Panc1 (cell line): ENCODE data around the gene CITED4. TPM values are rescaled to one million over a fixed set of nuclear protein-coding genes. Genes with fewer than 3 reads are reported as not detected.
A peak's percentile ranks its signal among the peaks of the same experiment; 100 is the strongest.

Experiments
- ATAC-seq: fragments of 200-7000 bp; cut with Tn5 transposase; 2 replicates; pipeline ENCODE4 v1.9.1; 2020; ENCODE audit warnings: mild to moderate bottlenecking, moderate library complexity
- BruUV-seq: library from RNA; stranded (reverse); fragments of 400-500 nt; replicated peaks from 2 replicates; lab custom pipeline; 2021; lab: Mats Ljungman, UMichigan
- CTCF ChIA-PET: fragments of 300-600 bp; sonication (Branson Sonifier 250); formaldehyde crosslinking; loops from one replicate; lab custom pipeline; 2022; ENCODE audit warnings: antibody characterized with exemption; lab: Charles Lee
- POLR2A ChIA-PET: fragments of 300-600 bp; sonication (Branson Sonifier 250); formaldehyde crosslinking; loops from one replicate; lab custom pipeline; 2022; ENCODE audit warnings: antibody characterized with exemption; lab: Charles Lee
- DNase-seq: peaks from one replicate; pipeline ENCODE4 v3.0.0-alpha.2; 2010; ENCODE audit warnings: low read depth, low spot score
- H3K27ac ChIP-seq: 2 replicates; pipeline ENCODE4 v1.5.1; 2011; ENCODE audit warnings: mild to moderate bottlenecking, low read length, inconsistent platforms
- H3K27me3 ChIP-seq: fragments of 200-500 bp; sonication (Bioruptor generic); 2 replicates; pipeline ENCODE4 v1.6.0; 2014; ENCODE audit warnings: low read length, inconsistent platforms; ENCODE audit not compliant: control insufficient read depth, insufficient read depth
- H3K36me3 ChIP-seq: fragments of 200-500 bp; sonication (Bioruptor generic); 2 replicates; pipeline ENCODE4 v1.5.1; 2014; ENCODE audit warnings: inconsistent platforms, mild to moderate bottlenecking, low read length, moderate library complexity; ENCODE audit not compliant: control insufficient read depth, insufficient read depth
- H3K4me1 ChIP-seq: 2 replicates; pipeline ENCODE4 v1.5.1; 2011; ENCODE audit warnings: inconsistent platforms, mild to moderate bottlenecking, low read length, moderate library complexity; ENCODE audit not compliant: control insufficient read depth, insufficient read depth
- H3K4me3 ChIP-seq, 2 experiments: 2 replicates each; pipeline ENCODE4 v1.5.1; 2011 to 2012; ENCODE audit warnings: low read depth in 2 of 2, low read length in 2 of 2, mild to moderate bottlenecking in 2 of 2, inconsistent platforms in 1 of 2, moderate library complexity in 1 of 2
- H3K9me3 ChIP-seq: fragments of 200-500 bp; sonication (Bioruptor generic); 2 replicates; pipeline ENCODE4 v1.5.1; 2014; ENCODE audit warnings: low read depth, mild to moderate bottlenecking, inconsistent platforms, low read length, moderate library complexity; ENCODE audit not compliant: control insufficient read depth, insufficient read depth
- POLR2AphosphoS5 ChIP-seq: IDR thresholded peaks from 2 replicates; pipeline ENCODE4 v1.6.1; 2012; ENCODE audit warnings: mild to moderate bottlenecking, low read depth, low read length, moderate library complexity
- SIN3A ChIP-seq: IDR thresholded peaks from 2 replicates; pipeline ENCODE4 v1.6.1; 2012; ENCODE audit warnings: low read depth, mild to moderate bottlenecking, low read length, moderate library complexity, borderline replicate concordance; ENCODE audit not compliant: insufficient read depth
- TCF7L2 ChIP-seq: IDR thresholded peaks from 2 replicates; pipeline ENCODE4 v1.6.1; 2011; ENCODE audit warnings: mild to moderate bottlenecking, low read depth, low read length, inconsistent platforms
- in situ Hi-C: cut with HindIII; loops from 2 replicates; pipeline ENCODE4 v1.10.0; 2016; ENCODE audit warnings: low sequenced_read_pairs, low pct_unique_long_range_greater_than_20kb
- intact Hi-C: fragments of 100-400 bp; cut with micrococcal nuclease; formaldehyde crosslinking; loops from one replicate; pipeline ENCODE4 v1.10.0; 2022; ENCODE audit not compliant: unreplicated experiment
- total RNA-seq: library from RNA; stranded (reverse); gene quantifications from one replicate; pipeline ENCODE4 v1.2.1, GENCODE V29; 2021; ENCODE audit not compliant: unreplicated experiment
- TF ChIP-seq, protein P1 (sequence below), 2 experiments: IDR thresholded peaks; 2 replicates each; pipeline ENCODE4 v1.6.1; 2011 to 2012; ENCODE audit warnings: low read depth in 2 of 2, control low read depth in 1 of 2, low read length in 1 of 2, mild to moderate bottlenecking in 1 of 2, moderate library complexity in 1 of 2; ENCODE audit not compliant: insufficient read depth in 1 of 2
- TF ChIP-seq, protein P2 (sequence below): fragments of 450-650 bp; IDR thresholded peaks from 2 replicates; pipeline ENCODE4 v1.5.1; 2017; ENCODE audit warnings: mild to moderate bottlenecking

CITED4 gene
- total RNA-seq, 1 experiment from 2014 or later = 145 TPM

DNA sequence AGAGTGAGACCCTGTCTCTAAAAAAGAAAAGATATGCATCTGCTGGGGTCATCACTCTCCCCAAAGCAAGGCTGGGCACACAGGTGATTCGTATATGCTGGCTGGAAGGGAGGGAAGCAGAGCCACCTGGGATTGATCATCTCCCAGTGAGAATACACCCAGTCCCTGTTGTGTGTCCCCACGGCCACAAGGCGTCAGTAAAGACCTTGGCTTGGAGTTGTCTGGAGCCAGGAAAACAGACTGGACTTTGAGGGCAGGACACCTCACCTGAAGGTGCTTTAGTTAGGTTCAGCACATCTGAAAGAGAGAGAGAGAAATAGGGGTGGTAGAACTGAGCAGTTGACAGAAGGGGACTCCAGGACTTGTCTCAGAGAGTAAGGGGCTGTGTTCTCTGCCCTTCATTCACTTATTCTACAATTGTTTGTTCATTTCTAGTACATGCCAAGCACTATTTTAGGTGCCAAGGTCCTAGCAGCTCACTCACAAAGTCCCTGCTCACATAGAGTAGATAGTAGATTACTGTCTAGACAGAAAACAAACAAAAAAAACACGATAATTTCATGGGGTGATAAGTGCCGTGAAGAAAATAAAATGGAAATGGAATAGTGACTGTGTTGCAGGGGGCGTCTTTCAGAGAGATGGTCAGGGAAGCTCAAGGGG is 13.5 kb downstream of the CITED4 start:
- H3K27ac ChIP-seq = peak overlapping the region; percentile 49; the same call in 1 of the 2 replicates
- BruUV-seq = no TSS peak
- DNase-seq = no peak
- ChIA-PET POLR2A (no interaction called here), CTCF (interaction anchor here (0.5 to 1.5 kb wide), 5 partner anchors 99 to 236 kb away, joined by 3 to 9 read pairs (median 6); no protein-coding TSS in a partner anchor)
- peak; percentile 92 for ATAC-seq
- in situ Hi-C loops = no loop called here
- no peak overlapping the region for H3K4me3 ChIP-seq
- TF ChIP-seq, protein P1, sequence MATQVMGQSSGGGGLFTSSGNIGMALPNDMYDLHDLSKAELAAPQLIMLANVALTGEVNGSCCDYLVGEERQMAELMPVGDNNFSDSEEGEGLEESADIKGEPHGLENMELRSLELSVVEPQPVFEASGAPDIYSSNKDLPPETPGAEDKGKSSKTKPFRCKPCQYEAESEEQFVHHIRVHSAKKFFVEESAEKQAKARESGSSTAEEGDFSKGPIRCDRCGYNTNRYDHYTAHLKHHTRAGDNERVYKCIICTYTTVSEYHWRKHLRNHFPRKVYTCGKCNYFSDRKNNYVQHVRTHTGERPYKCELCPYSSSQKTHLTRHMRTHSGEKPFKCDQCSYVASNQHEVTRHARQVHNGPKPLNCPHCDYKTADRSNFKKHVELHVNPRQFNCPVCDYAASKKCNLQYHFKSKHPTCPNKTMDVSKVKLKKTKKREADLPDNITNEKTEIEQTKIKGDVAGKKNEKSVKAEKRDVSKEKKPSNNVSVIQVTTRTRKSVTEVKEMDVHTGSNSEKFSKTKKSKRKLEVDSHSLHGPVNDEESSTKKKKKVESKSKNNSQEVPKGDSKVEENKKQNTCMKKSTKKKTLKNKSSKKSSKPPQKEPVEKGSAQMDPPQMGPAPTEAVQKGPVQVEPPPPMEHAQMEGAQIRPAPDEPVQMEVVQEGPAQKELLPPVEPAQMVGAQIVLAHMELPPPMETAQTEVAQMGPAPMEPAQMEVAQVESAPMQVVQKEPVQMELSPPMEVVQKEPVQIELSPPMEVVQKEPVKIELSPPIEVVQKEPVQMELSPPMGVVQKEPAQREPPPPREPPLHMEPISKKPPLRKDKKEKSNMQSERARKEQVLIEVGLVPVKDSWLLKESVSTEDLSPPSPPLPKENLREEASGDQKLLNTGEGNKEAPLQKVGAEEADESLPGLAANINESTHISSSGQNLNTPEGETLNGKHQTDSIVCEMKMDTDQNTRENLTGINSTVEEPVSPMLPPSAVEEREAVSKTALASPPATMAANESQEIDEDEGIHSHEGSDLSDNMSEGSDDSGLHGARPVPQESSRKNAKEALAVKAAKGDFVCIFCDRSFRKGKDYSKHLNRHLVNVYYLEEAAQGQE (IDR thresholded peaks at IDR 0.05; ENCODE audit: insufficient read depth in 1 of 2, low read depth in 2 of 2, low read length in 1 of 2) = 0 out of 4 replicates have a peak, but pooled peaks of 1 of the 2 experiments have one; percentile 17
- no peak for TF ChIP-seq POLR2AphosphoS5
- TF ChIP-seq, protein P2, sequence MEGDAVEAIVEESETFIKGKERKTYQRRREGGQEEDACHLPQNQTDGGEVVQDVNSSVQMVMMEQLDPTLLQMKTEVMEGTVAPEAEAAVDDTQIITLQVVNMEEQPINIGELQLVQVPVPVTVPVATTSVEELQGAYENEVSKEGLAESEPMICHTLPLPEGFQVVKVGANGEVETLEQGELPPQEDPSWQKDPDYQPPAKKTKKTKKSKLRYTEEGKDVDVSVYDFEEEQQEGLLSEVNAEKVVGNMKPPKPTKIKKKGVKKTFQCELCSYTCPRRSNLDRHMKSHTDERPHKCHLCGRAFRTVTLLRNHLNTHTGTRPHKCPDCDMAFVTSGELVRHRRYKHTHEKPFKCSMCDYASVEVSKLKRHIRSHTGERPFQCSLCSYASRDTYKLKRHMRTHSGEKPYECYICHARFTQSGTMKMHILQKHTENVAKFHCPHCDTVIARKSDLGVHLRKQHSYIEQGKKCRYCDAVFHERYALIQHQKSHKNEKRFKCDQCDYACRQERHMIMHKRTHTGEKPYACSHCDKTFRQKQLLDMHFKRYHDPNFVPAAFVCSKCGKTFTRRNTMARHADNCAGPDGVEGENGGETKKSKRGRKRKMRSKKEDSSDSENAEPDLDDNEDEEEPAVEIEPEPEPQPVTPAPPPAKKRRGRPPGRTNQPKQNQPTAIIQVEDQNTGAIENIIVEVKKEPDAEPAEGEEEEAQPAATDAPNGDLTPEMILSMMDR = peak; percentile 96
- intact Hi-C loops = loop anchor here (1.0 to 5.0 kb wide), 3 partner anchors 66 to 236 kb away; partner anchors contain the start of gene KCNQ4
- no peaks in the 10 kb centered on the region for H3K4me1 ChIP-seq
- no peaks in the 10 kb centered on the region for H3K9me3 ChIP-seq
- no peaks in the 10 kb centered on the region for H3K27me3 ChIP-seq
- H3K36me3 ChIP-seq = no peaks in the 10 kb centered on the region

DNA sequence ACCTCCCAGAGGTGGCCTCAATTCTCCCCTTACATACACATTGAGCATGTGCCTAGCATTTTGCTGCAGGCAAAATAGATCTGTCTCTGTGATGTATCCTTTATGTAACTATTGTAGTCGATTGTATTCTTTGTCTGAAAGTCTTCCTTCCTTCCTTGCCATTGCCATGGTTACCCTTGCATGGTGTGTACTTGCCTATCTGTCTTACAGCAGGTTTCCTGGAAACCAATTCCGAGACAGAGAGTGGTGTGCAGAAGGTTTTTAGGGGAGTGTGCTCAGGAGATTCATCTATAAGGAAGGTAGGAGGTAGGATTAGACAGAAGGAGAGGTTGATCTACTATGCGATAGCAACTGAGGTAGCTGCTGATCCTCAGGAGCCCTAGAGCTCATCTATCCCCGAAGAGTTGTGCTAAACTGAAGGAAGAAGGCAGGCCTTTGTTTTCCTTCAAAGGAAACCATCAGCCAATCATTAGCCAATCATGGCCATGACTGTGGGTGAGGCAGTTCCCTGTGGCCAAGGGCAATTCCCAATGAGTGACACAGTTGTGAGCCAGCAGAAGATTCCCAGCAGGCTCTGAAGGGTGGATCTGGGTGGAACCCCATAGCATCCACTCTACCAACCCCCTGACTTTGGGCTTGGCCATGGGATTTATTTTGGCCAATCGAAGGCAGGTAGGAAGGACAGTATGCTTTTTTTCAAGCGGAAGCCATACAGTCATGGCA is 15.0 kb downstream of the CITED4 start:
- Histone ChIP-seq H3K4me1 (no peaks in the 10 kb centered on the region), H3K27ac (no peak overlapping the region), H3K36me3 (no peaks in the 10 kb centered on the region), H3K4me3 (no peak overlapping the region), H3K9me3 (no peaks in the 10 kb centered on the region), H3K27me3 (no peaks in the 10 kb centered on the region)
- in situ Hi-C loops = no loop called here
- ChIA-PET CTCF (interaction anchor here (0.5 kb wide), 1 partner anchor 393 kb away, joined by 3 read pairs; no protein-coding TSS in a partner anchor), POLR2A (no interaction called here)
- no peak for ATAC-seq
- no TSS peak for BruUV-seq
- TF ChIP-seq SIN3A (no peak), POLR2AphosphoS5 (no peak), TCF7L2 (no peak)
- TF ChIP-seq, protein P1 (IDR thresholded peaks at IDR 0.05; ENCODE audit: insufficient read depth in 1 of 2, low read depth in 2 of 2, low read length in 1 of 2) = no peak
- TF ChIP-seq, protein P2 = no peak
- no peak for DNase-seq
- intact Hi-C loops = loop anchor here (5.0 kb wide), 2 partner anchors 65 to 235 kb away; partner anchors contain the start of gene KCNQ4
